ENCODE data around the gene ATP11A.

- TF ChIP-seq CTCF (conservative IDR thresholded peaks at IDR 0.05; ENCODE audit: low read depth, low read length) (no peak), EZH2 (IDR thresholded peaks at IDR 0.05; ENCODE audit: low read length, unreplicated experiment) (no peak)
Measured at GRCh38 chr13:112875627-112876026, 185.8 kb downstream of the ATP11A start.
